HG03521 (cell line): Measurements from ENCODE around the gene AUNIP.

Experiments
- ATAC-seq: cut with Tn5 transposase; IDR thresholded peaks from one replicate; pipeline ENCODE4 v1.9.1; 2021; ENCODE audit warnings: mild to moderate bottlenecking, moderate library complexity; ENCODE audit not compliant: unreplicated experiment

Gene AUNIP

GRCh38 chr1:25858906-25859789 is at the start of gene AUNIP:
AUNIP (minus strand) TSS chr1:25859457; CDS start chr1:25859357, 100 bp downstream.
- peak; percentile 94 for ATAC-seq

- ATAC-seq = no peak
Observed at GRCh38 chr1:25909040-25909439, 49.8 kb upstream of the AUNIP start.

GRCh38 chr1:25908161-25908560 is 48.9 kb upstream of the AUNIP start:
- no peak for ATAC-seq

GRCh38 chr1:25907601-25908000 is 48.3 kb upstream of the AUNIP start:
- ATAC-seq = no peak

- ATAC-seq = no peak
Observed at GRCh38 chr1:25906644-25907300, 47.5 kb upstream of the AUNIP start.

GRCh38 chr1:25905680-25906643 is 46.7 kb upstream of the AUNIP start, which contains the start of gene STMN1:
STMN1 (minus strand) TSS chr1:25906419; CDS start chr1:25904676, 1,743 bp downstream.
- ATAC-seq = peak; percentile 62

GRCh38 chr1:25904943-25905679 is 45.9 kb upstream of the AUNIP start:
- ATAC-seq = peak; percentile 74

- no peak for ATAC-seq
Observed at GRCh38 chr1:25903986-25904385, 44.7 kb upstream of the AUNIP start.

- no peak for ATAC-seq
Observed at GRCh38 chr1:25902462-25902861, 43.2 kb upstream of the AUNIP start.

- no peak for ATAC-seq
Observed at GRCh38 chr1:25900219-25900618, 41.0 kb upstream of the AUNIP start.

GRCh38 chr1:25899792-25900191 is 40.5 kb upstream of the AUNIP start:
- no peak for ATAC-seq

- no peak for ATAC-seq
Observed at GRCh38 chr1:25898223-25899015, 39.2 kb upstream of the AUNIP start.

- ATAC-seq = no peak
Observed at GRCh38 chr1:25897754-25898153, 38.5 kb upstream of the AUNIP start.

GRCh38 chr1:25896266-25896665 is 37.0 kb upstream of the AUNIP start:
- ATAC-seq = no peak

GRCh38 chr1:25895365-25895990 is 36.2 kb upstream of the AUNIP start:
- peak; percentile 90 for ATAC-seq

- no peak for ATAC-seq
Observed at GRCh38 chr1:25893116-25893515, 33.9 kb upstream of the AUNIP start.

GRCh38 chr1:25891606-25892005 is 32.3 kb upstream of the AUNIP start:
- ATAC-seq = no peak

- ATAC-seq = no peak
Observed at GRCh38 chr1:25890239-25891034, 31.2 kb upstream of the AUNIP start.
